GM18498 (cell line): ENCODE measurements around the gene GRK5.
A peak's percentile ranks its signal among the peaks of the same experiment; 100 is the strongest.
"Not testable (repeated sequence)": the region's sequence is repeated elsewhere in the genome, so short reads cannot be mapped to it uniquely, and the experiment has no call there.

Experiments
- ATAC-seq: cut with Tn5 transposase; IDR thresholded peaks from one replicate; pipeline ENCODE4 v1.9.1; 2021; ENCODE audit warnings: mild to moderate bottlenecking, moderate library complexity; ENCODE audit not compliant: unreplicated experiment

GRK5 gene

GRCh38 chr10:119248184-119248583 lies 40.8 kb downstream of the GRK5 start:
- no peak for ATAC-seq

DNA sequence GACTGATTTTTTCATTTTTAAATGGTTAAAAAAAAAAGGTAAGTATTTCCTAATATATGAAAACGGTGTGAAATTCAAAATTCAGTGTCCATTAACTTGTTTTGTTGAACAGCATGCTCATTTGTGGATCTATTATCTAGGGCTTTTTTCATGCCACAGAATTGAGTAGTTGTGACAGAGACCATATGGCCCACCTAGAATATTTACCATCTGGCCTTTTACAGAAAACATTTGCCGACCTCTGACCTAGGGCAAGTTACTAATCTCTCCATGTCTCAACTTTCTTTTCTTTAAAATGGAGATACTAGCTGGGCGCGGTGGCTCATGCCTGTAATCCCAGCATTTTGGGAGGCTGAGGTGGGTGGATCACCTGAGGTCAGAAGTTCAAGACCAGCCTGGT lies 41.3 kb downstream of the GRK5 start:
- no peak for ATAC-seq

DNA sequence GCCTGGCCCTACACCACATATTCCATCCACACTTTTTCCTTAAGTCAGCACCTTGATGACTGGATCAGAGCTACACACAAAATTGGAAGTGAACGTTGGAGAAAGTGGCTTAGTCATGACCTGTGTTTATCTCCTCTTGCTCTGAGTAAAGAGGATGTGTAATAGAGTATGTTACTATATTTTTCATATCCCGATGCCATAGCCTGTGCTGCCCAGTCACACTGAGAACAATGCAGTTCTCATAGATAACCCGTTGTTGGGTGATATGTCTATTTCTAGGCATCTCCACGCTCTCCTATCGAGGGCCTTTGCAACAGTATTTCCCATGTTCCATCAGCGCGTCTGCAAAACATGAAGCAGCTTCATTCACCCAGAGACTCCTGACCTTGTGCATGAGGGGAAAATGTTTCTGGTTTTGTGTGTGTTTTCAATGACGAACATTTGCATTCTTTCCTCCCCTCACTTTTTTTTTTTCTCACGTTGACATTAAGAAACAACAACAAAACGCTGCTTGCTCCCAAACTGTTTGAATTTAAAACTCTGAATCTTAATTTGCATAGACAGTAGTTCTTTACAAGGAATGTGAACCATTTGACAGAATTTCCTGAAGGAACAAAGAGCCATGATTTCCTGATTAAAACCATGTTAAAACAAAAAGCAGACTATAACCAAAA lies 43.4 kb downstream of the GRK5 start:
- ATAC-seq, result no peak

- no peak for ATAC-seq
Observed at GRCh38 chr10:119251315-119251708, 43.9 kb downstream of the GRK5 start.

- no peak for ATAC-seq
Observed at GRCh38 chr10:119252051-119252465, 44.7 kb downstream of the GRK5 start.

DNA sequence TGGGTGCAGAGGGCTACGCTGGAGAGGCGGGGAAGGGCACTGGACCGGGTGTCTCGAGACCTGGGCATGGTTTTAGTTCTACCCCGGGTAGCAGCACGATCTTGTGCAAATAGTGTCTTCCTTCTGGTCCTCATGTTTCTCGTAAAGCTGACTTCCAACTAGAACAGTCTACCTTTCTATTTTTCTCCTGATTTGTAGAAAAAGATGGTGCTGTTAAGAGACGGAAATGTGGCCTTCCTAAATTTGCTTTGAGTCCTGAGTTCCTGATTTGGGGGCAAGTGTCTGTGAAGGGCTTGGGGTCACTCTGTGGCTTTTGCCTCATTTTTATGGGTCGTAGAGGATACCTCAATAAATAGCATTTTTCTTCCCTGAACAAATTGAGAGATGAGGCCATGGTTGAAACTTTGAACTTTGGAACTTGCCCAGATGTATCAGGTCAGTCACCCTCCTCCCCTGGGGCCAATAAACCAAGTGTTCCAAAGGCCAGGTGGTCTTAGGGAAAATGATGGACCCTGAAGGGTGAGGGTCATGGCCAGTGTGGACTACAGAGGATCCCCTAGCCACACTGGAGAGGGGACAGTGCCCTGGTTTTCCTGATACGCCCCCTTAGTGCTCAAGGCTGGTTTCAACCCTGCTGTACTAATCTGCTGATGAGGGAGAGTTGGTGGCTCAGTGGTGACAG lies 45.2 kb downstream of the GRK5 start:
- ATAC-seq, result no peak

- ATAC-seq, result no peak
Observed at GRCh38 chr10:119253433-119254174, 46.2 kb downstream of the GRK5 start.

- no peak for ATAC-seq
Observed at GRCh38 chr10:119254335-119254734, 47.0 kb downstream of the GRK5 start.

GRCh38 chr10:119256030-119256429 lies 48.7 kb downstream of the GRK5 start:
- no peak for ATAC-seq

- no peak for ATAC-seq
Observed at GRCh38 chr10:119256897-119257296, 49.5 kb downstream of the GRK5 start.

GRCh38 chr10:119257899-119258419 lies 50.6 kb downstream of the GRK5 start:
- ATAC-seq, result no peak

DNA sequence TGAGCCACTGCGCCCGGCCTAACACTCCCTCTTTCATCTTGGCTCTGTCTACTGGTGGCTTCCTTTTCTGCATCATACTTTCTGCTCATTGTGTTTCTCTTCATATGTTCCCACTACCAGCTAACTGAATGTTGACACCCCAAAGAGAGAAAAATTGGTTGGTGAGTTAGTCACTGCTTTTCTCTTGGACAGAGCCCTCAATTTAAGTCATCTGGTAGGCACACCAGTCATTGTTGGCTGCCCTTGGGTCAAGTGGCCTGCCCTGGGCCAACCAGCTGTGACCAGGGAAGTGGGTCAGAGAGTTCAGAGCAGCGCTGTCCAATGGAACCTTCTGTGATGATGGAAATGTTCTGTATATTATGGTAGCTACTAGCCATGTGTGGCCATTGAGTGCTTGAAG lies 52.0 kb downstream of the GRK5 start:
- no peak for ATAC-seq

DNA sequence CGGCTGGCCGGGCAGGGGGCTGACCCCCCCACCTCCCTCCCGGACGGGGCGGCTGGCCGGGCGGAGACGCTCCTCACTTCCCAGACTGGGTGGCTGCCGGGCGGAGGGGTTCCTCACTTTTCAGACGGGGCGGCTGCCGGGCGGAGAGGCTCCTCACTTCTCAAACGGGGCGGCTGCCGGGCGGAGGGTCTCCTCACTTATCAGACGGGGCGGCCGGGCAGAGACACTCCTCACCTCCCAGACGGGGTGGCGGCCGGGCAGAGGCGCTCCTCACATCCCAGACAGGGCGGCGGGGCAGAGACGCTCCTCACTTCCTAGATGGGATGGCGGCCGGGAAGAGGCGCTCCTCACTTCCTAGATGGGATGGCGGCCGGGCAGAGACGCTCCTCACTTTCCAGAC lies 53.6 kb downstream of the GRK5 start:
- ATAC-seq, result not testable (repeated sequence)

DNA sequence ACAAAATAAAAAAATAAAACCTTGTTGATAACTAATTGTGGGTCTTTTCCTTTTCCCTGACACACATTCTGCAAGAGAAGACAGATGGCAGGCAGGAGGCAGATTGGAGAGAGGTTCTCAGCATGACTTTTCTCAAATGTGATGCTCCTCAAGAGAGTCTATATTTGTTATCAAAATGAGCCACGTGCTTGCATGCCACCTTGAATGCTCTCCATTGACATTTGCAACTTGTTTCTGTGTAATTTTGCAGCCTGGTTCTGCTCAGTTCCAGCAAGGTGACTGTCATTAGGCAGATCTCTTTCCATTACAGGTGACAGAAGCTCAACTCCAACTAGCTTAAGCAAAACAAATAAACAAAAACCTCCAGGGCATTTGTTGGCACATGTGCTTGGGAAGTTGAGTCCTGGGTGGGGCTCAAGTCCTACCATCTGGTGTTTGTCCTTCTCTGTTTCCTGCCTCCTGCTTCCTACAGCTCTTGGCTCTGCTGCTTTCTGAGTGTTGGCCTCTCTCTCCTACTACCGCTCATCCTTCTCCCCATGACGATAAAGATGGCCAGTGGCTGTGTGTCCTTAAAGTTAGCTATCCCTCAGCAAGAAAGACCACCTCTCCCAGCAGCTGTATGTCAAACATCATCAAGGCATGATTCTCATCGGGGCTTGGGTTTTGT lies 56.7 kb downstream of the GRK5 start:
- ATAC-seq, result no peak

GRCh38 chr10:119265691-119266090 lies 58.3 kb downstream of the GRK5 start:
- ATAC-seq, result no peak

DNA sequence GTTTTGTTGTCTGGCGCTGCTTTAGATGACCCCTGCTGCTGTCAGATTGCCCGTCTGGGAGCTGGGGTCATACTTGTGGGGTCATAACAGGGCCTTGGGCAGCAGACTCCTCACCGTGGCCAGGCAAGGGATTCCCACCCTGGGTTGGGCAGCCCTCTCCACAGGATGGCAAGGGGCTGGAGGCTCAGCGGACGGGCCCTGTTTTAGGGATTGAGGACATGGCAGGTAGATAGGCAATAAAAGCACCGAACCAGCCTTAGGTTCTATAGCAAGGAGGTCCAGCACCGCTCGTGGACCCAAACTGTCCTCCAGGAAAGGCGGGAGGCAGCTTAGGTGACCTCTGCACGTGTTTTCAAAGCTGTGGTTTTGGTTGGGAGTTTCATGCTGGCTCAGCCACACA lies 60.0 kb downstream of the GRK5 start:
- ATAC-seq, result no peak

GRCh38 chr10:119268428-119268827 lies 61.1 kb downstream of the GRK5 start:
- no peak for ATAC-seq

GRCh38 chr10:119268871-119269506 lies 61.6 kb downstream of the GRK5 start:
- ATAC-seq, result peak; percentile 78

DNA sequence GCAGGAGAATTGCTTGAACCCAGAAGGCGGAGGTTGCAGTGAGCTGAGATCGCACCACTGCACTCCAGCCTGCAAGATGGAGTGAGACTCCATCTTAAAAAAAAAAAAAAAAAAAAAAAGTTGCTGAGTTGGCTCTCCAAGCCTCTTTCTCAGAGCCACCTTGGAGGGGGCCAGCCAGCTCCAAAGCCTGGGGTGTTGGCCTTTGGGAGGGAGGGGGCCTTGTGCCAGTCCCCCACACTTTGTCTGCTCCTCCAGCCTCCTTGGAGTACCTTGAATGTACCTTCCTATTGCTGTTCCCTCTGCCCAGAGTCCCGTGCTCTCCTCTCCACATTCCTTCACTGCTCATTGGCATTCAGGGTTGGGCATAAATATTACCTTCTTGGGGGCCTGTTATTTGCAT lies 62.4 kb downstream of the GRK5 start:
- ATAC-seq, result no peak

DNA sequence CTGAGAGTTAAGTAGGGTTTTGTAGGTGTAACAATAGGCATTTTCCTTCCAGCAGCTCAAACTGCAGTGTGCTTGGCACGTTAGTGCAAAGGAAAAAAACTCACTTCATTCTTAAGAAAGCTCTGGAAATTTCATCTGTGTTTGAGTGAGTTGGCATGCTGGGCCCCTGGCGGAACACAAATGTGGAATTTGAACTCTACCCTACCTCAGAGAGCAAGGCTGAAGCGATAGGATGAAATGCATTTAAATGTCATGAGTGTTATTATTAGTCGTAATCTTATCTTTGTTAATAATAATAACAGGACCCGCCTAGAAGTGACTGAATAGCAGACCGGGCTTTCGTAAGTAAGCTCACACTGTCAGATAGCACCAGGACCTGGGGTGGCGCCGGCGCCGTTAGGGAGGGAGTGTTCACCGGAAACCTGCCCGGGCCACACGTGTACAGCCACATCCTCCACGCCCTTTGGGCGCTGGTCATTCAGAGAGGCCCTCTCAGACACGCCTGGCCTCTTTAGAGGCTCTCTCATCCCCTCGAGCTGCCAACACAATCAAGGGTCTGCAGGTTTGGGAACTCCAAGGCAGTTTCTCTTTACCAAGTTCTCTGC lies 63.5 kb downstream of the GRK5 start:
- peak; percentile 59 for ATAC-seq
